ENCODE data around the gene PITX3.
"Not testable (repeated sequence)": the region's sequence is repeated elsewhere in the genome, so short reads cannot be mapped to it uniquely, and the experiment has no call there.

Gene PITX3

GRCh38 chr10:102269017-102269416 is 27.7 kb upstream of the PITX3 start:
- H3K27ac Mint-ChIP-seq = peak overlapping the region; percentile 99
- DNase-seq = no peak
- H3K27me3 Mint-ChIP-seq = no peaks in the 10 kb centered on the region
- no peaks in the 10 kb centered on the region for H3K9me3 Mint-ChIP-seq
- H3K4me3 Mint-ChIP-seq = peak overlapping the region; percentile 46
- peaks cover 74% of the 10 kb centered on the region for H3K4me1 Mint-ChIP-seq (ENCODE audit: low read depth)
- peaks cover 69% of the 10 kb centered on the region for H3K36me3 Mint-ChIP-seq (ENCODE audit: low read depth)

GRCh38 chr10:102268375-102268888 is 27.1 kb upstream of the PITX3 start:
- H3K9me3 Mint-ChIP-seq = no peaks in the 10 kb centered on the region
- peaks cover 71% of the 10 kb centered on the region for H3K4me1 Mint-ChIP-seq (ENCODE audit: low read depth)
- no peak for DNase-seq
- peak overlapping the region; percentile 46 for H3K4me3 Mint-ChIP-seq
- H3K27me3 Mint-ChIP-seq = no peaks in the 10 kb centered on the region
- H3K27ac Mint-ChIP-seq = peak overlapping the region; percentile 99
- peaks cover 71% of the 10 kb centered on the region for H3K36me3 Mint-ChIP-seq (ENCODE audit: low read depth)

GRCh38 chr10:102267748-102268147 is 26.4 kb upstream of the PITX3 start:
- H3K9me3 Mint-ChIP-seq = no peaks in the 10 kb centered on the region
- no peaks in the 10 kb centered on the region for H3K27me3 Mint-ChIP-seq
- no peak for DNase-seq
- peak overlapping the region; percentile 99 for H3K27ac Mint-ChIP-seq
- peaks cover 74% of the 10 kb centered on the region for H3K4me1 Mint-ChIP-seq (ENCODE audit: low read depth)
- H3K36me3 Mint-ChIP-seq (ENCODE audit: low read depth) = peaks cover 75% of the 10 kb centered on the region
- peak overlapping the region; percentile 46 for H3K4me3 Mint-ChIP-seq

GRCh38 chr10:102266670-102267069 is 25.4 kb upstream of the PITX3 start:
- Mint-ChIP-seq H3K36me3 (ENCODE audit: low read depth) (peaks cover 75% of the 10 kb centered on the region), H3K4me3 (peak overlapping the region; percentile 24), H3K27ac (peak overlapping the region; percentile 99), H3K9me3 (no peaks in the 10 kb centered on the region), H3K4me1 (ENCODE audit: low read depth) (peaks cover 70% of the 10 kb centered on the region), H3K27me3 (no peaks in the 10 kb centered on the region)
- no peak for DNase-seq

GRCh38 chr10:102264371-102264770 is 23.1 kb upstream of the PITX3 start:
- peaks cover 88% of the 10 kb centered on the region for H3K36me3 Mint-ChIP-seq (ENCODE audit: low read depth)
- H3K9me3 Mint-ChIP-seq = no peaks in the 10 kb centered on the region
- no peak overlapping the region for H3K4me3 Mint-ChIP-seq
- no peak overlapping the region for H3K27ac Mint-ChIP-seq
- no peaks in the 10 kb centered on the region for H3K27me3 Mint-ChIP-seq
- no peak for DNase-seq
- H3K4me1 Mint-ChIP-seq (ENCODE audit: low read depth) = peaks cover 65% of the 10 kb centered on the region

- Mint-ChIP-seq H3K4me3 (no peak overlapping the region), H3K27ac (no peak overlapping the region), H3K36me3 (ENCODE audit: low read depth) (peaks cover 82% of the 10 kb centered on the region), H3K4me1 (ENCODE audit: low read depth) (peaks cover 53% of the 10 kb centered on the region), H3K9me3 (no peaks in the 10 kb centered on the region), H3K27me3 (no peaks in the 10 kb centered on the region)
- no peak for DNase-seq
Measured at GRCh38 chr10:102262744-102263370, 21.5 kb upstream of the PITX3 start.

- Mint-ChIP-seq H3K4me1 (ENCODE audit: low read depth) (peaks cover 45% of the 10 kb centered on the region), H3K27ac (no peak overlapping the region), H3K27me3 (no peaks in the 10 kb centered on the region), H3K4me3 (no peak overlapping the region), H3K9me3 (no peaks in the 10 kb centered on the region), H3K36me3 (ENCODE audit: low read depth) (peaks cover 76% of the 10 kb centered on the region)
- no peak for DNase-seq
Measured at GRCh38 chr10:102261842-102262241, 20.5 kb upstream of the PITX3 start.

GRCh38 chr10:102261196-102261595 is 19.9 kb upstream of the PITX3 start:
- Mint-ChIP-seq H3K36me3 (ENCODE audit: low read depth) (peaks cover 74% of the 10 kb centered on the region), H3K4me1 (ENCODE audit: low read depth) (peaks cover 39% of the 10 kb centered on the region), H3K4me3 (no peak overlapping the region), H3K9me3 (no peaks in the 10 kb centered on the region), H3K27me3 (no peaks in the 10 kb centered on the region), H3K27ac (no peak overlapping the region)
- DNase-seq = no peak

- Mint-ChIP-seq H3K9me3 (no peaks in the 10 kb centered on the region), H3K27ac (no peak overlapping the region), H3K4me3 (no peak overlapping the region), H3K36me3 (ENCODE audit: low read depth) (peaks cover 49% of the 10 kb centered on the region), H3K27me3 (no peaks in the 10 kb centered on the region), H3K4me1 (ENCODE audit: low read depth) (peaks cover 33% of the 10 kb centered on the region)
- DNase-seq = no peak
Measured at GRCh38 chr10:102255404-102255803, 14.1 kb upstream of the PITX3 start.

GRCh38 chr10:102254426-102254825 is 13.1 kb upstream of the PITX3 start:
- no peaks in the 10 kb centered on the region for H3K9me3 Mint-ChIP-seq
- no peak for DNase-seq
- H3K27me3 Mint-ChIP-seq = no peaks in the 10 kb centered on the region
- H3K27ac Mint-ChIP-seq = no peak overlapping the region
- H3K4me1 Mint-ChIP-seq (ENCODE audit: low read depth) = peaks cover 37% of the 10 kb centered on the region
- H3K4me3 Mint-ChIP-seq = no peak overlapping the region
- H3K36me3 Mint-ChIP-seq (ENCODE audit: low read depth) = peaks cover 48% of the 10 kb centered on the region

GRCh38 chr10:102252508-102252907 is 11.2 kb upstream of the PITX3 start:
- not testable (repeated sequence) for H3K27ac Mint-ChIP-seq, H3K9me3 Mint-ChIP-seq, H3K4me3 Mint-ChIP-seq, H3K27me3 Mint-ChIP-seq, DNase-seq
- Mint-ChIP-seq H3K4me1 (ENCODE audit: low read depth) (peaks cover 49% of the 10 kb centered on the region), H3K36me3 (ENCODE audit: low read depth) (peaks cover 55% of the 10 kb centered on the region)

GRCh38 chr10:102247734-102248133 is 6.4 kb upstream of the PITX3 start:
- Mint-ChIP-seq H3K27ac (no peak overlapping the region), H3K4me3 (peak overlapping the region; percentile 98), H3K9me3 (no peaks in the 10 kb centered on the region), H3K27me3 (peaks cover 12% of the 10 kb centered on the region), H3K4me1 (ENCODE audit: low read depth) (peaks cover 52% of the 10 kb centered on the region), H3K36me3 (ENCODE audit: low read depth) (peaks cover 52% of the 10 kb centered on the region)
- no peak for DNase-seq

GRCh38 chr10:102246261-102246660 is 4.9 kb upstream of the PITX3 start:
- DNase-seq = no peak

GRCh38 chr10:102245932-102246251 is 4.6 kb upstream of the PITX3 start:
- no peak for DNase-seq
- Mint-ChIP-seq H3K4me3 (peak overlapping the region; percentile 98), H3K36me3 (ENCODE audit: low read depth) (peaks cover 46% of the 10 kb centered on the region), H3K27me3 (peaks cover 28% of the 10 kb centered on the region), H3K4me1 (ENCODE audit: low read depth) (peaks cover 58% of the 10 kb centered on the region), H3K9me3 (no peaks in the 10 kb centered on the region), H3K27ac (peak overlapping the region; percentile 97)

More at GRCh38 chr10:102246261-102246660, 4.9 kb upstream of the PITX3 start:
- Mint-ChIP-seq H3K4me3 (peak overlapping the region; percentile 98), H3K36me3 (ENCODE audit: low read depth) (peaks cover 49% of the 10 kb centered on the region), H3K27ac (peak overlapping the region; percentile 97), H3K9me3 (no peaks in the 10 kb centered on the region), H3K4me1 (ENCODE audit: low read depth) (peaks cover 57% of the 10 kb centered on the region), H3K27me3 (peaks cover 25% of the 10 kb centered on the region)

- DNase-seq = peak; percentile 88
- Mint-ChIP-seq H3K36me3 (ENCODE audit: low read depth) (peaks cover 44% of the 10 kb centered on the region), H3K4me3 (peak within 1 kb of the TSS; percentile 98), H3K27ac (peak within 1 kb of the TSS; percentile 97), H3K9me3 (no peaks in the 10 kb centered on the region), H3K27me3 (peaks cover 32% of the 10 kb centered on the region), H3K4me1 (ENCODE audit: low read depth) (peaks cover 60% of the 10 kb centered on the region)
Measured at GRCh38 chr10:102245082-102245931, 4.0 kb upstream of the PITX3 start, which contains the start of gene GBF1. GBF1 (plus strand) TSS chr10:102245532; CDS start chr10:102258939, 13,407 bp downstream.
